ENCODE measurements around the gene SEC14L2. TPM values are rescaled to one million over a fixed set of nuclear protein-coding genes. Genes with fewer than 3 reads are reported as not detected.

Gene SEC14L2
- total RNA-seq, 1 experiment from 2014 or later, result 3.9 TPM

- no peak for TF ChIP-seq CDX4 (CRISPR knock-in tag; IDR thresholded peaks at IDR 0.05; ENCODE audit: borderline replicate concordance)
- TF ChIP-seq ZSCAN18 (CRISPR knock-in tag; IDR thresholded peaks at IDR 0.05), result no peak
- no peak for TF ChIP-seq TEAD4 (CRISPR knock-in tag; IDR thresholded peaks at IDR 0.05)
- peak; percentile 79 for TF ChIP-seq USF2 (CRISPR knock-in tag; IDR thresholded peaks at IDR 0.05)
- TF ChIP-seq ERG (CRISPR knock-in tag; IDR thresholded peaks at IDR 0.05), result no peak
- no peak for TF ChIP-seq JUN (CRISPR knock-in tag; IDR thresholded peaks at IDR 0.05)
- TF ChIP-seq ZNF263 (CRISPR knock-in tag; IDR thresholded peaks at IDR 0.05; ENCODE audit: low read depth), result no peak
- peak; percentile 84; the same call in 1 of the 2 replicates for TF ChIP-seq E2F5 (CRISPR knock-in tag; IDR thresholded peaks at IDR 0.05)
- no peak for TF ChIP-seq TP53 (CRISPR knock-in tag; IDR thresholded peaks at IDR 0.05)
- TF ChIP-seq NFYB (CRISPR knock-in tag; conservative IDR thresholded peaks at IDR 0.05; ENCODE audit: low read depth), result 0 out of 2 replicates have a peak, but pooled peaks have one; percentile 13
- TF ChIP-seq SOX15 (CRISPR knock-in tag; IDR thresholded peaks at IDR 0.05), result no peak
- peak; percentile 67 for TF ChIP-seq MYBL2 (CRISPR knock-in tag; IDR thresholded peaks at IDR 0.05)
- TF ChIP-seq CBFB (CRISPR knock-in tag; IDR thresholded peaks at IDR 0.05; ENCODE audit: low read depth), result no peak
- peak; percentile 69; the same call in 1 of the 2 replicates for TF ChIP-seq ARID4B (CRISPR knock-in tag; IDR thresholded peaks at IDR 0.05; ENCODE audit: borderline replicate concordance)
Observed at GRCh38 chr22:30425616-30426387, 29.0 kb downstream of the SEC14L2 start, which contains the start of gene MTFP1 (continued).
